Testis (tissue), 3 donors: Measurements from ENCODE around the gene EIPR1. TPM values are rescaled to one million over a fixed set of nuclear protein-coding genes. Genes with fewer than 3 reads are reported as not detected.
A peak's percentile ranks its signal among the peaks of the same experiment; 100 is the strongest.

Experiments
- DNase-seq: peaks from one replicate; pipeline ENCODE4 v3.0.0-alpha.2; 2019
- H3K27ac ChIP-seq, 2 donors: fragments of 200-600 bp; sonication (generic); one replicate each; pipeline ENCODE4 v1.5.1; 2019
- H3K27me3 ChIP-seq: fragments of 200-600 bp; sonication (generic); one replicate; pipeline ENCODE4 v1.5.1; 2019
- H3K36me3 ChIP-seq: fragments of 200-600 bp; sonication (generic); one replicate; pipeline ENCODE4 v1.5.1; 2017; ENCODE audit warnings: low read depth; ENCODE audit errors: missing control alignments
- H3K4me1 ChIP-seq: fragments of 200-600 bp; sonication (generic); one replicate; pipeline ENCODE4 v1.5.1; 2019
- H3K4me3 ChIP-seq, 2 donors: fragments of 200-600 bp; sonication (generic); one replicate each; pipeline ENCODE4 v1.5.1; 2017 to 2019
- H3K9me3 ChIP-seq: fragments of 200-600 bp; sonication (generic); one replicate; pipeline ENCODE4 v1.5.1; 2017
- POLR2A ChIP-seq: fragments of 450-650 bp; IDR thresholded peaks from one replicate; pipeline ENCODE4 v1.6.1; 2017; ENCODE audit warnings: antibody characterized with exemption, mild to moderate bottlenecking, moderate library complexity
- WGBS, 2 donors: methylation state at CpG; one replicate each; pipeline ENCODE4 v1.1.5; 2018; 5-methylcytosine and 5-hydroxymethylcytosine counted together
- intact Hi-C: fragments of 100-400 bp; cut with DNase I; formaldehyde crosslinking; loops from one replicate; pipeline ENCODE4 v1.15.1; 2023; ENCODE audit warnings: low total_unique reads
- polyA plus RNA-seq: library from polyadenylated mRNA; stranded (reverse); fragments of 350-450 nt; fragmentation: Illumina TruSeq; extraction: RNeasy Lipid Tissue Mini Kit (QIAGEN cat#74804); gene quantifications from one replicate; pipeline ENCODE4 v1.2.3, GENCODE V29; 2014; ENCODE audit warnings: low read depth, low replicate concordance; ENCODE audit not compliant: insufficient read depth
- total RNA-seq, 2 donors: library from RNA; depleted of rRNA; stranded (reverse); fragments of >200 nt; gene quantifications; one replicate each; pipeline ENCODE4 v1.2.3, GENCODE V29; 2016
- TF ChIP-seq, protein P1 (sequence below), 3 experiments: fragments of 450-650 bp in 2 of 3; fragments of 200-600 bp in 1 of 3; sonication (generic) in 1 of 3; IDR thresholded peaks; one replicate each; pipeline ENCODE4 v1.5.1; 2016 to 2019; ENCODE audit warnings: antibody characterized with exemption in 3 of 3, mild to moderate bottlenecking in 2 of 3, moderate library complexity in 1 of 3

The EIPR1 gene
- total and polyA plus RNA-seq, 3 donors from 2014 or later, result 31.5 to 40.2 (median 32.1) TPM

DNA sequence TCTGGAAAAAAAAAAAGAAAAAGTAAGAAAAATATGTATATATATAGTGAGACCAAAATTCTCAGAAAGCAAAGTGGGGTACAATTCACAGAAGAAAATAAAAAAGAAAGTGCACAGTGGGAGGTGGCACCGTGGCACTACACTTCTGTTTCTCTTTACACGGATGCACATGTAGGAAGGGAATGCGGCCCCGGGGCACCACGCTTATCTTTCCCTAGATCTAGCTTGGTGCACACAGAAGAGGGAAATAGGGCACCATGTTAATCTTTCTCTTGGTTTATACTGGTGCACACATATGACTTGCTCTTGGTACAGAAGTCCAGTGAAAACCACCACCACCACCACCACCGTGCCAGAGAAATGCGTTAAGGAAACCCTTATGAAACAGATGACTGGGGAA, 32.0 kb downstream of the EIPR1 start:
- TF ChIP-seq, protein P1, sequence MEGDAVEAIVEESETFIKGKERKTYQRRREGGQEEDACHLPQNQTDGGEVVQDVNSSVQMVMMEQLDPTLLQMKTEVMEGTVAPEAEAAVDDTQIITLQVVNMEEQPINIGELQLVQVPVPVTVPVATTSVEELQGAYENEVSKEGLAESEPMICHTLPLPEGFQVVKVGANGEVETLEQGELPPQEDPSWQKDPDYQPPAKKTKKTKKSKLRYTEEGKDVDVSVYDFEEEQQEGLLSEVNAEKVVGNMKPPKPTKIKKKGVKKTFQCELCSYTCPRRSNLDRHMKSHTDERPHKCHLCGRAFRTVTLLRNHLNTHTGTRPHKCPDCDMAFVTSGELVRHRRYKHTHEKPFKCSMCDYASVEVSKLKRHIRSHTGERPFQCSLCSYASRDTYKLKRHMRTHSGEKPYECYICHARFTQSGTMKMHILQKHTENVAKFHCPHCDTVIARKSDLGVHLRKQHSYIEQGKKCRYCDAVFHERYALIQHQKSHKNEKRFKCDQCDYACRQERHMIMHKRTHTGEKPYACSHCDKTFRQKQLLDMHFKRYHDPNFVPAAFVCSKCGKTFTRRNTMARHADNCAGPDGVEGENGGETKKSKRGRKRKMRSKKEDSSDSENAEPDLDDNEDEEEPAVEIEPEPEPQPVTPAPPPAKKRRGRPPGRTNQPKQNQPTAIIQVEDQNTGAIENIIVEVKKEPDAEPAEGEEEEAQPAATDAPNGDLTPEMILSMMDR (IDR thresholded peaks at IDR 0.05), result no peak
- TF ChIP-seq POLR2A, result no peak
- H3K4me3 ChIP-seq, result no peak overlapping the region
- 95 to 96% methylated on average over 7 of the region's 7 CpGs for WGBS, 2 donors
- intact Hi-C loops, result no loop called here
- H3K27ac ChIP-seq, result peak overlapping the region in 1 of 2 donors; percentile 7
- H3K27me3 ChIP-seq, result no peaks in the 10 kb centered on the region
- H3K36me3 ChIP-seq, result no peaks in the 10 kb centered on the region
- H3K4me1 ChIP-seq, result peaks cover 6% of the 10 kb centered on the region
- DNase-seq, result no peak
- no peaks in the 10 kb centered on the region for H3K9me3 ChIP-seq

DNA sequence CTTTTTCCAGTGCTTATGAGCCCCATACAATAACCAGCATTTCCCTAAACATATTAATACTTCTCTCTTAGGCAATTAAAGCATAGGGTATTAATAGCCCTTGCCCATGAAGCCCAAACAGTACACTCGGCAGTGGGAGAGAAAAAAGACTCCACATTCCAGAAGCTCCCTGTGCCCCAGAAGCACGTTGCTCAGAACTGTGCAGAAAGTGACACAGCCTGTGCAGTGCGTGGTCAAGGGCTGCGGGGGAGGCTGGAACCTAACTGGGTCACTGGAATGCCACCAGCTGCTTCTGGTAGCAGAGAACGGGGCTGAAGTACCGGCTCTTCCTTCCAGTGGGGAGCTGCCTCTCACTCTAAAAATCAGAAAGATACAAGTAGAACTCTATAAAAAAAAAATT, 32.7 kb downstream of the EIPR1 start:
- intact Hi-C loops, result no loop called here
- peak; percentile 91 for DNase-seq

DNA sequence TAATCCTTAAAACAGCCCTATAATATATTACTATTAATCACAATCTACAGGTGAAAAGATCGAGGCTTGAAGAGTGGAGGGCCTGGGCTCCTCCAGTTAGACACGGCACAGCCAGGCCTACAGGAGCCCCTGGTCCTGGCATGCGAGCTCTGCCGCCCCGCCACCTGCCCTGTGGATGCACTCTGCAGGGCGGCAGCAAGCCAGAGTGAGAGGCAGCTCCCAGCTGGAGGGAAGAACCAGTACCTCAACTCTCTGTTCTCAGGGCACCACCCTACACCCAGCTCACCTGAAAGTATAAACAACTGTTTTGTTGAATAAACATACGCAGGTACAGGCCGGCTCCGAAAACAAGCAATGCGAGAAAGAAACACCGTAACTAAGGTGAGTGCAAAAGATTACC, 34.6 kb downstream of the EIPR1 start:
- H3K36me3 ChIP-seq, result no peaks in the 10 kb centered on the region
- H3K9me3 ChIP-seq, result no peaks in the 10 kb centered on the region
- WGBS, 2 donors, result 83 to 92% methylated on average over 11 of the region's 11 CpGs
- TF ChIP-seq, protein P1 (IDR thresholded peaks at IDR 0.05), result no peak
- no peak for TF ChIP-seq POLR2A
- DNase-seq, result no peak
- no peak overlapping the region for H3K27ac ChIP-seq
- H3K4me1 ChIP-seq, result peaks cover 6% of the 10 kb centered on the region
- H3K4me3 ChIP-seq, result no peak overlapping the region
- intact Hi-C loops, result no loop called here
- no peaks in the 10 kb centered on the region for H3K27me3 ChIP-seq

More for the DNA sequence above, 32.7 kb downstream of the EIPR1 start:
- no peak for TF ChIP-seq POLR2A
- TF ChIP-seq, protein P1 (IDR thresholded peaks at IDR 0.05), result no peak
- Histone ChIP-seq H3K9me3 (no peaks in the 10 kb centered on the region), H3K27me3 (no peaks in the 10 kb centered on the region), H3K4me1 (peaks cover 6% of the 10 kb centered on the region), H3K36me3 (no peaks in the 10 kb centered on the region), H3K4me3 (no peak overlapping the region), H3K27ac (peak overlapping the region in 1 of 2 donors; percentile 18)
- WGBS, 2 donors, result 69 to 71% methylated on average over 6 of the region's 6 CpGs

DNA sequence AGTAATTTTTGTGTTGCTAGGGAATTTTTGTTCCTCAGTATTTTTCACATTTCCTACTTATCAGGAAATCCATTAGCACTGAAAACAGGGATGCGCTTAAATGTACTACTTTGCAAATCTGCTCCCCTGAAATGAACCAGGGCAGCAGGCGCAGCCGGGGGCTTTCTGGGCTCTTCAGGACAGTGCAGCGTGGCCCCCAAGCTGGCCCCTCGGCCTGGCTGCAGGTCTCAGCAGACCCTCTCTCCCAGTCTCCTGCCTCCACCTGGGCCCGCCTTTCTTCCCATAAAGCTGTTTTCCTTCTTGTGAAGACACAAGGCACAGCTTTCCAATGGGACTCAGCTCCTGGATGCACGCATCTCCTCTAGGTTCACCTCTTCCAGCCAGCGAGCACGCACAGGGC, 35.3 kb downstream of the EIPR1 start:
- no peak overlapping the region for H3K4me3 ChIP-seq
- WGBS, 2 donors, result 92 to 98% methylated on average over 9 of the region's 9 CpGs
- no peaks in the 10 kb centered on the region for H3K27me3 ChIP-seq
- no peak overlapping the region for H3K27ac ChIP-seq
- intact Hi-C loops, result no loop called here
- no peaks in the 10 kb centered on the region for H3K36me3 ChIP-seq
- DNase-seq, result no peak
- H3K4me1 ChIP-seq, result peaks cover 6% of the 10 kb centered on the region
- no peak for TF ChIP-seq POLR2A
- TF ChIP-seq, protein P1 (IDR thresholded peaks at IDR 0.05), result no peak
- no peaks in the 10 kb centered on the region for H3K9me3 ChIP-seq

DNA sequence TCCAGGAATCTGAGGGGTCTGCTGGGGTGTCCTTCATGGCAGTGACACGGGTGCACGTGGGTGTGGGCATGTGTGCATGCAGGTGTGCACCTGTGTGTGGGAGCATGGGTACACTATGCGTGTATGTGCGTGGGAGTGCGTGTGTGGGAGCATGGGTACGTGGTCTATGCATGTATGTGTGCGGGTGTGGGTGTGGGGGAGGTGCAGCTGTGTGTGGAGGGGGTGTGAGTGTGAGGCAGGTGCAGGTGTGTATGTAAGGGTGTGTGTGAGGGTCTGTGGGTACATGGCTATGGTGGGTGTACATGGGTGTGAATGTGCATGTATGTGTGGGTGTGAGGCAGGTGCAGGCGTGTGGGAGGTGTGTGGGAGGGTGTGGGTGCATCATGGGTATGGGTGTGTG, 36.3 kb downstream of the EIPR1 start:
- intact Hi-C loops, result no loop called here
- Histone ChIP-seq H3K4me1 (peaks cover 6% of the 10 kb centered on the region), H3K9me3 (no peaks in the 10 kb centered on the region), H3K36me3 (no peaks in the 10 kb centered on the region), H3K4me3 (no peak overlapping the region), H3K27me3 (no peaks in the 10 kb centered on the region), H3K27ac (no peak overlapping the region)
- DNase-seq, result no peak
- WGBS, 2 donors, result 90 to 96% methylated on average over 7 to 8 of the region's 8 CpGs
- TF ChIP-seq, protein P1 (IDR thresholded peaks at IDR 0.05), result no peak
- no peak for TF ChIP-seq POLR2A
